ENCODE results near the gene ZCCHC13. TPM values are rescaled to one million over a fixed set of nuclear protein-coding genes. Genes with fewer than 3 reads are reported as not detected.

The ZCCHC13 gene
- total and polyA plus RNA-seq, 9 of the 15 experiments (the other 6 are each of a cell fraction or from before 2014, with no cell fraction given): not detected

- Histone ChIP-seq H3K4me1 (replicated peaks in 1 of 2; ENCODE audit: control insufficient read depth in 2 of 2, insufficient read depth in 2 of 2, low read length in 2 of 2) (peaks cover 0 to 4% of the 10 kb centered on the region in 2 experiments; a peak in 1 of 5 replicates), H4K20me1 (replicated peaks; ENCODE audit: control insufficient read depth, insufficient read depth, low read length) (no peaks in the 10 kb centered on the region), H3K4me2 (ENCODE audit: insufficient read depth, low read length) (no peak overlapping the region), H3K4me3 (no peak overlapping the region), H3K9me3 (replicated peaks; ENCODE audit: control insufficient read depth, insufficient read depth, low read depth, low read length) (no peaks in the 10 kb centered on the region), H3K9ac (ENCODE audit: insufficient read depth in 1 of 2, low read depth in 2 of 2, low read length in 2 of 2) (no peak overlapping the region), H3K36me3 (ENCODE audit: control insufficient read depth, insufficient read depth, low read length) (no peaks in the 10 kb centered on the region), H3K27ac (ENCODE audit: extremely low read depth, low read depth, low read length) (no peak overlapping the region), H3K9me1 (ENCODE audit: control insufficient read depth, insufficient read depth, low read length) (no peaks in the 10 kb centered on the region), H3K79me2 (ENCODE audit: control insufficient read depth, insufficient read depth, low read length) (no peaks in the 10 kb centered on the region), H2AFZ (ENCODE audit: low read depth, low read length) (no peak overlapping the region), H3K27me3 (ENCODE audit: control insufficient read depth in 2 of 2, insufficient read depth in 2 of 2, low read length in 2 of 2) (no peaks in the 10 kb centered on the region; a peak in 1 of 5 replicates)
- WGBS (ENCODE audit: insufficient coverage, low coverage, missing lambda C conversion rate): 32% methylated on average over 4 of the region's 4 CpGs
- POLR2A ChIA-PET: no interaction called here
- in situ Hi-C loops (cut with MboI) (loop anchor here (10.0 kb wide), 1 partner anchor 489 kb away; the partner anchor contains the start of gene XIST), intact Hi-C loops (cut with micrococcal nuclease) (loop anchor here (1.0 to 10.0 kb wide), 4 partner anchors 52 to 489 kb away; no protein-coding TSS in a partner anchor)
- no TSS peak for BruUV-seq (replicated peaks)
- DNase-seq (ENCODE audit: extremely low read depth in 1 of 4, low spot score in 3 of 4) (no peak), ATAC-seq (peak; percentile 49), FAIRE-seq (no peak)
- CTCF ChIA-PET (ENCODE audit: low intra/inter-chr PET ratio): interaction anchor here (1.5 kb wide), 1 partner anchor 489 kb away, joined by 5 read pairs; no protein-coding TSS in a partner anchor
- TF ChIP-seq BCLAF1 (IDR thresholded peaks at IDR 0.05; ENCODE audit: borderline replicate concordance in 1 of 2, control insufficient read depth in 1 of 2, low read depth in 2 of 2, low read length in 1 of 2) (no peak), ZNF431 (CRISPR knock-in tag; IDR thresholded peaks at IDR 0.05) (no peak), TEAD1 (CRISPR knock-in tag; IDR thresholded peaks at IDR 0.05) (no peak), ZNF778 (CRISPR knock-in tag; IDR thresholded peaks at IDR 0.05) (no peak), FOXP4 (CRISPR knock-in tag; IDR thresholded peaks at IDR 0.05; ENCODE audit: borderline replicate concordance) (no peak), MBD2 (IDR thresholded peaks at IDR 0.05; ENCODE audit: borderline replicate concordance, low read depth) (no peak), NR2C2 (CRISPR knock-in tag; IDR thresholded peaks at IDR 0.05) (no peak), NR2C2 (tag; IDR thresholded peaks at IDR 0.05) (no peak), PTRF (tag; IDR thresholded peaks at IDR 0.05) (no peak), PATZ1 (CRISPR knock-in tag; IDR thresholded peaks at IDR 0.05; ENCODE audit: borderline replicate concordance) (no peak), ZC3H8 (IDR thresholded peaks at IDR 0.05) (no peak), FOXJ3 (CRISPR knock-in tag; IDR thresholded peaks at IDR 0.05) (no peak), SLC30A9 (CRISPR knock-in tag; IDR thresholded peaks at IDR 0.05) (no peak), RFX7 (CRISPR knock-in tag; IDR thresholded peaks at IDR 0.05) (no peak), HNRNPLL (IDR thresholded peaks at IDR 0.05; ENCODE audit: low read depth, low read length, poor library complexity, severe bottlenecking) (no peak)
These were observed 40.3 kb downstream of the ZCCHC13 start for GRCh38 chrX:74344280-74344622.

Measured in K562 (cell line).